GM18867 (cell line): Measurements from ENCODE around the gene MCTP1.

Experiments used
- ATAC-seq: cut with Tn5 transposase; IDR thresholded peaks from one replicate; pipeline ENCODE4 v1.9.1; 2021; ENCODE audit warnings: mild to moderate bottlenecking, moderate library complexity; ENCODE audit not compliant: unreplicated experiment

MCTP1 gene

GRCh38 chr5:94731471-94731870, 553.4 kb downstream of the MCTP1 start:
- ATAC-seq, result no peak

- no peak for ATAC-seq
Measured at GRCh38 chr5:94725142-94725541, 559.8 kb downstream of the MCTP1 start.

DNA sequence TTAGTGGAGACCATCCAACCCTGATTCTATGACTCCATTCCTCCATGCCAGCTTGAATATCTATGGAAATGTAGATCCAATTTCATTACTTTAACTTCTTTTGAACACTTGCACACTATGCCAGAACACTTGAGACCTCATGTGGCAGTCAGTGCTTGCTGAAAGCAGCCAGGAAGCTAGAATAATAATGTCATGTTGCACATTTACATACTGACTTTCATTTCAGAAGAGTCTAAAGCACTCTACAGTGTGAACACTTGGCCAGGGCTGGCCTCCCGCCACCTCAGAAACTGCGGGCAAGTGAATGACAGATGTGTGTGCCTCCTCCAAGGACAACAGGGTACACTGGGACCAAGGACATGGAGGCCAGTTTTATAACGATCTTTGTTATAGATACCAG, 569.1 kb downstream of the MCTP1 start:
- ATAC-seq, result no peak

DNA sequence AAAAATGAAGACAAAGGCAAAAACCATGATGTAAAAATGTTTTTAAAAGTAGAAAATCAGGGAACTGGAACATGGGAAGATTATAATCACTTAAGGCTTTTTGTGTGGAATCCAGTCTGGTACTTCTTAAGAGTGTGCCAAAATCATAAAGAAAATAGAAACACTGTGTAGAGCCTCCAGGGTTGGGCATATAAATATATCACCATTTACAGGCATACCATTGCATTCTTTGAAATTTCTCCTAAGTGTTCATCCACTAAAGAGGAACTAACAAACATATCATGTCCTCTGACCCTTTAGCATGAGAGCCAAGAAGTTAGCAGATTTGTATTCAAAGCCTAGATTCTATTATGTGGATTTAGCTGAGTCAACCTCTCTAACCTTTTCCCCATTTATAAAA, 573.1 kb downstream of the MCTP1 start:
- ATAC-seq, result no peak

DNA sequence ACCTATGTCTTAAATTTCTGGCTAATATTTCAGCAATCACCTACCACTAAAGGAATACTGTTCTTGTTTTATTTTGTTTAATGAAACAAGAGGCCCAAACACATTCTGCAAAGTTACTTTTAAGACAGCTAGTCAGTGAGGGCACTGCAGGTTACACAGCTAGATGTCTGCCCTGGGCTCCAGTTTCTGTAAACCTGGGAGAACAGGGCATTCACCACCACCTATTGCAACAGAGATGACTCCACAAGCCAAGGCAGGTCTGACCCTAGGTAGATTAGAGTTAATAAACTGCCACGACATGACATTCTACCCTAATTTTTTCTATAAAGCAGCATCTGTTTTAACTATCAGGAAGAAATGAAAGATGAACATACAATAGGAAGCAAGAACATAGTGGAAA, 575.6 kb downstream of the MCTP1 start:
- ATAC-seq, result no peak

DNA sequence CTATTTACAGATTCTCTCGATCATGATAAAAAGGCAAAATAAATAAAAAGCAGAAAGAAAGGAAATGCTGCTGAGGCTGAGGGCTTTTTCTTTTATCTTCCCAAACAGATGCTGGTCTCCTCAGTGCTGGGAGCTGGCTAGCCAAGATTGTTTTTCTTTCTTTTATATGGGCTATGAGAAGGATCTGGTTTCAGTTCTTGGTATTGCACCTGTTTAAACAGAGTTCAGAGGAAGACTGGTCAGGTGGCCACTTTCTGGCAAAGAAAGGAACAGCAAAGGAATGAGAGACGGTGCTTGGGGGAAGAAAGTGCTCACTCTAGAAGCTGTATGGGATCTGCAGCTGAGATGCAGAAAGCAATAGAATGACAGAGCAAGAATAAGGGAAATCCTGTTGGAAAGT, 577.5 kb downstream of the MCTP1 start:
- no peak for ATAC-seq

DNA sequence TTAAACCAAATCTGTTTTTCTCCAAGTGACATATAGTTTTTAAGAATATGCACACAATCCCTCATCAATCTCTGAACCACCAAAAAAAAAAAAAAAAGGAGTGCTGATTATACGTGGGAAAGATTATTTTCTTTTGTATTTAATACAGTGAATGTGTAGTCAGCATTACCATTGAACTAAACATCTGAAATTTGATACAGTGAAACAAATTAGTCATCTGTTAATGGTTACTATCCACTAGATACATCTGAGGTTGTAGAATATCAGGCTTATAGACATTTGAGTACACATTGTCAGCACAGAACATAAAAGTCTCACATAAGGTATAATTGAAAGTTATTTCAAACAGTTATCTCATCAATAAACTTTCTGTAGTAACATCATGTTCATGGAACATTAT, 579.5 kb downstream of the MCTP1 start:
- ATAC-seq, result no peak

DNA sequence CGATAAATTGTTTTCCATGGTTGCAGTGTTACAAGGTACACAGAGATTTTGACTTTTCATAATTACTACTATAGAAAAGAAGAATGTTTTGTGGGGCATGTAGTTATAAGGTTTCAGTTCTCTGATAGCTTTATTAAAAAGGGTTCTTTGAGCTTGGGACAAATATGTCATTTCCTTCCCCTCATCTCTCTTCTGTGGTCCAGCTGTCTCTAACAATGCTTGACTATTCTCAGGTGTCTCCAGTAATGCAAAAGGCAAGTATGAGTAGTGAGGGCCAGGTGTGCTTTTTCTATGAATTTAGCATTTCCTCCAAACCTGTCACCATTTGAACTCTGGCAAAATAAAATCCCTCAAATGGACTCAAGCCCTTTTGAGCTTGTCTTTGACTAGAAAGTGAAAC, 582.2 kb downstream of the MCTP1 start:
- ATAC-seq, result peak; percentile 60

GRCh38 chr5:94700592-94700991, 584.3 kb downstream of the MCTP1 start:
- peak; percentile 85 for ATAC-seq

DNA sequence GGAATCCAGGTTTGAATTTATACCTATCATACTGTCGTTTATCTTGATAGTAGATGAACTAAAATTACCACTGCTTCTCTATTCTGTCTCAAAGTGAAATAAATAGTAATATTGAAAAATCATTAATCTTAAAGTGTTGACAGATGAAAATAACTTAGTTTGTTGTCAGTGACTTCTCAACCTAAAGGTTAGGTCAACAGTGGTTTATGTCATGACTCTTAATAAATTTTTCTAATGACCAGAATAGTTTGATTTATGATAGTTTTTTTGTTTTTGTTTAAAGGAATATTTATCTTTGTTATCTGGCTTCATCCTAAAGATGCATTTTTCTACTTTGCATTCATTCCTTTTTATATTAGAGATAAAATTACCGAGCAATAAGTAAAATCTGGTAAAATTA, 585.3 kb downstream of the MCTP1 start:
- ATAC-seq, result no peak

DNA sequence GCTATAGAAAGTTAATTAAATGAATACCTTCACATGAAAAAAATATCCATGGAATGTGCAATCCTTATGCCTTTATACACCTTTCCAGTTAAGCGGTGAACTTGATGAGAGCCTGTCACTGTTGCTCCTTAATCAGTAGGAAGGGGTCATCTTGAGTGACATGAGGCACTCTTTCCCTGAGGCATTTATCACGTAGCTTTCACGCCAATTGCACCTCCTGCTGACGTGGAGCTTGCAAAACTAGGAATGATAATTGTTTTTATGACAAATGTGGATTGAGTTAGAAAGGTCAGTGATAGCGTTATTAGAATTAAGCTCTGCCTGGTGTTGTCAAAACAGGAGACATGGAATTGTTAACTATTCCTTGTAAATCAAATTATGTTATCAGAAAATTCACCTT, 586.7 kb downstream of the MCTP1 start:
- no peak for ATAC-seq

- no peak for ATAC-seq
Measured at GRCh38 chr5:94694671-94695070, 590.2 kb downstream of the MCTP1 start.

DNA sequence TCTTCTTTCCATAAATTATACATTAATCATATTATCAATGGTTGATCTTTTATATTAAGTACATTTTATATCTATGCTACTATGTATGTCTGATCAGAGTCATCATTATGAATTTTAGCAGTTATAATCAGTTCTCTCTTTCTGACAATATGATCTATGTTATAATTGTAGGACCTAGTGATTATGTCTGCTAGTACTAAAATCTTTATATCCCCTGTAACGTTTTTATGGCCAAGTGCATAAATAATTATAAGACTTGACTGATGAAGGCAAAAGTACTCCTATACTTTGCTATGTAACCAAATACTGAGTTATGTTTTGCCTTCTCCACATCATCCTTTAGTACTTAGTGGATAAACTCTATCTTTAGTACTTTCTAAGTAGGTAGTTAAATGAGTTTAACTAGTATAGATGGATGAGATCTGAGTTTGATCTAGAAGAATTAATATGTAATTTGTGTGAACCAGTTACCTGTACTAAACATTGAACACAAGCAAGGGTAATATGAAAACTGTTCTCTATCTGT, 591.0 kb downstream of the MCTP1 start:
- ATAC-seq, result no peak

DNA sequence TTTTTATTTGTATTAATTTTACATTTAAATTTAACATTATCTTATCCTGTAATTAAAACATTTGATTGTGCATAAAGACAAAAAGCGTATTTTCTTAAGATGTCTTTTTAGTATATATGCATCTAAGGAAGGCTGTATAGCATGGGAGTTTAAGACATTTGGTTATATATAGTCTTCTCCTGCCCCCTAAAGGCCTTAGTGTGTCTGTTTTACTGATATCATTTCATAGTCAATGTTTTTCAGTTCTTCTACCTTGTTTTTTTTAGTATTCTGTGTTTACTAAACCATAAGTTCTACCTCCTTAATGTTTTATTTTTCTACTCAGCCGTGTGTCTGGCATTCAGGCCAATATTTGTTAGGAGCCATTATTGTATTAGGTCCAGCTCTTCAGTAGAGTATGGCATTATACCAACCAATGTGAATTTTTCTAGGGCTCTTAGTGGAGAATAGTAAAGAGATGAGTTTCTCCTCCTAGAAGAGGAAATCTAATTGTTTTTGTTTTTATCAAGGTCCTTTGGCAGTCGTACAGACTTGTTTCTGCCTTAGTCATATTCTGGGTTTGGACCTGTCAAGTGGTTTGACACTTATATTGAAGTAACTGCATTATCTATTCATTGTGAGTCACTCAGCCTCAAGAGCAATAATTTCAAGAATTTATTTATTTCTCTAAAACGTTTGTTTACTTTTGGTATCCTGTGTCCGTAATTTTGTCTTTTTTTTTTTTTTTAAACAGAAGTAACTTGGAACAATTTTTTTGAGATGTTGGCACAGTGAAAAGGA, 591.7 kb downstream of the MCTP1 start:
- ATAC-seq, result peak; percentile 84

DNA sequence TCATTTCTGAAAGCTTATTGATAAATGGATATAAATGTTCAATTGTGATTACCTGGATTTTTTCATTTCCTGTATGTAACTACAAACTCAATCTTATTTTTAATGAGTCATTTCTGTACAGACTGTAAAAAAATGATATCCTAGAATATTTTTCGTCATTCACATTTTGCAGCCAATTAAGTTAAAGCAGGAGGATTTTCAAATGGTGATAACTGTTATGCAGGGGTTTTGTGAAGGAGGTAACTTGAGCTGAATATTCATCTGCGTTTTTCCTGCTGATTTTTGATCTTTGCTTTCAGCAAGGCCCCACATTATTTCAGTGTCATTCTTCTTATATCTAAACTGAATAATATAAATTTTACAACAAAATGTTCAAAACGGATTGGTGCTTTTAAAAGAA, 592.3 kb downstream of the MCTP1 start:
- no peak for ATAC-seq

DNA sequence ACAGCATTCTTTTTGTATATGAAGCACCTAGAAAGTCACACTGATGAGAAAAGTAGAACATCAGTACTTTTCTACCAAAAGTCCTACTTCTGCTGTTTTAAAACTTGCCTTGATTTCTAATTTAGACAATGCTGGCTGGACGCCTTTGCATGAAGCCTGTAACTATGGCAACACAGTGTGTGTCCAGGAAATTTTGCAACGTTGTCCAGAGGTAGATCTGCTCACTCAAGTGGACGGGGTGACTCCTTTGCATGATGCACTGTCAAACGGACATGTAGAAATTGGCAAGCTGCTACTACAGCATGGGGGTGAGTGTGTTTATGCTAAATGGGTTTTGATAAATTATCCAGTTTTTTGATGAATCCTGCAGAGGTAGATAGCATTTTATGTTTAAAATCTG, 592.9 kb downstream of the MCTP1 start:
- no peak for ATAC-seq

DNA sequence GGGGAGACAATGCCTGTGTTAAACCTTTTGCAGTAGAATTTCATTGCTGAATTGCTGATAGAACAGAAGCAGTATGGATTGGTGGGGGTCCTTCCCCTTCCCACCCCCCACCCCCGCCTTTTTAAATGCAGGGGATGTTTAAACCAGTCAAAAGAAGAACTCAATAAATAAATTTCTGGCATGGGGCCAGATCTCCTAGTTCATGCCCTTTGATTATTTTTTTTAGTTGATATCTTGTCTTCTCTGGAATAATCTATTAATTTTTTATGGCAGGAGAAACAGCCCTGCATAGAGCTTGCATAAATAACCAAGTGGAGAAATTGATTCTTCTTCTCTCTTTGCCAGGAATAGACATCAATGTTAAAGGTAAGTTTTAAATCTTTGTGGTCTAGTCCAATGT, 593.6 kb downstream of the MCTP1 start:
- no peak for ATAC-seq

- no peak for ATAC-seq
Measured at GRCh38 chr5:94690778-94691177, 594.1 kb downstream of the MCTP1 start.

GRCh38 chr5:94689908-94690307, 595.0 kb downstream of the MCTP1 start:
- no peak for ATAC-seq

DNA sequence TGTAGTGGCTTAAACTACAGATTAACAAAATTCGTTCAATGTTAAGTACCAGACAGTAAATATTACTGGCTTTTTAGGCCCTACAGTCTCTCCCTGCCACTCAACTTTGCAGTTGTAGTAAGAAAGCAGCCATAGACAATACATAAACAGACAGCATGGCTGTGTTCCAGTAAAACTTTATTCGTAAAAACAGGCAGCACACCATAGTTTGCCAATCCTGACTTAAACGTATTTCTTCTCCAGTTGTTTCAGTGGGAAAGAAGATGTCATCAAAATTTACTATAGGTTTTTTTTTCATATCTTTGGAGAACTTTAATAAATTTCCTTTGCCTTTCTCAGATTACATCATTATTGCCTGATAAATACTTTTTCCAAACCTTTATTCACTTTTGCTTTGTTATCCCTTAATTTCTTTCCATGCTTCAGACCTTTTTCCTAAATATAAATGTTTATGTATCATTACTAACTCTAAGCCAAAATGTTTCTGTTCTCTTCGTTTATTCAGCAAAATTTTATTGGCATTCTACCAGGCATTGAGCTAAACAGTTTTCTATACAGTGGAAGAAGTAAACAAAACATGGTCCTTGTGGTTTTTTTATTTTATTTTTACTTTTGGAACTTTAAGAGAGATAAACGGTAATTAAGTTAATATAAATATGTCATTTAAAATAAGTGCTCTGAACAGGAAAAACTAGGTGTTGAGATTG, 601.9 kb downstream of the MCTP1 start:
- no peak for ATAC-seq

DNA sequence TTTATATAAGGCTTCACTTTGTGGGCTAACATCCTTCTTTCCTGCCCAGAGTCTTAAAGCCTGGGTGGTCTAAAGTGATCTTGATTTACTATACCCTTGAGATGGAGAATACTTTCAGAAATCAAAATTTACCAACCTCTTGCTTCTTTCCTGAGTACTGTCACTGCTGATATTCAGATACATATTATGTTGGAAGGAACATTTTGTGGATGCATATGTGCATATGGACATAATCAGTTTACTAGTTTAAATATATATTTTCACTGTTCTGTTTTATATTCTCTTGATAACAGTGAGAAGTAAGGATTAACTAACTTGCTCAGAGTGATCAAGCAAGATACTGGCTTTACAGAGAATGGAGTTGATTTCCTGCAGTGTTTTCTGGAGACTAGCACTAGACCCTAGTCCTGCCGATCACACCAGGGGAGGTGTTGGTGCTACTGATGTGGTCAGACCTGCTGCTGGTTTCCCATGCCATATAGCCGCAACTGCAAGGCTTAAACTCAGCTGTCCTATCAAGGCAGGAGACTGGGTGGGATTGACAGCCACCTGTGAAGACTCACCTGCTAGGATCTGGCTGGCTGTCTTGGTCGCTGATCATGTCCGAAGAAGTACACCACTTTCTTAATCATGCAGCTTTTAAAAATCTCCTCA, 608.8 kb downstream of the MCTP1 start:
- no peak for ATAC-seq
